Osteoblast (primary cell): Measurements from ENCODE around the gene BPIFB3. TPM values are rescaled to one million over a fixed set of nuclear protein-coding genes. Genes with fewer than 3 reads are reported as not detected.

ENCODE experiments used
- DNase-seq: peaks from one replicate; pipeline ENCODE4 v3.0.0; 2011; ENCODE audit warnings: low spot score, mixed read lengths; ENCODE audit not compliant: insufficient read length; ENCODE audit errors: missing footprints
- H2AFZ ChIP-seq: 2 replicates; pipeline ENCODE4 v1.6.0; 2011; ENCODE audit warnings: mild to moderate bottlenecking, low read length
- H3K27ac ChIP-seq: 2 replicates; pipeline ENCODE4 v1.5.1; 2011; ENCODE audit warnings: mild to moderate bottlenecking, low read depth, low read length, moderate library complexity
- H3K27me3 ChIP-seq: 2 replicates; pipeline ENCODE4 v1.6.0; 2012; ENCODE audit warnings: mild to moderate bottlenecking, control low read depth, inconsistent platforms, low read length, moderate library complexity; ENCODE audit not compliant: insufficient read depth
- H3K36me3 ChIP-seq: 2 replicates; pipeline ENCODE4 v1.5.1; 2011; ENCODE audit warnings: mild to moderate bottlenecking, low read length, control low read depth, moderate library complexity; ENCODE audit not compliant: insufficient read depth
- H3K4me1 ChIP-seq: 2 replicates; pipeline ENCODE4 v1.5.1; 2011; ENCODE audit warnings: mild to moderate bottlenecking, low read length, control low read depth, moderate library complexity; ENCODE audit not compliant: insufficient read depth
- H3K4me2 ChIP-seq: 2 replicates; pipeline ENCODE4 v1.6.0; 2011; ENCODE audit warnings: mild to moderate bottlenecking, low read length; ENCODE audit not compliant: insufficient read depth
- H3K4me3 ChIP-seq: fragments of 200-600 bp; sonication (generic); 3 replicates; pipeline ENCODE4 v1.5.1; 2012; ENCODE audit warnings: mild to moderate bottlenecking, low read length, inconsistent platforms; ENCODE audit not compliant: insufficient read depth
- H3K79me2 ChIP-seq: 2 replicates; pipeline ENCODE4 v1.6.0; 2012; ENCODE audit warnings: mild to moderate bottlenecking, low read length, control low read depth, inconsistent platforms; ENCODE audit not compliant: insufficient read depth
- H3K9me3 ChIP-seq: 2 replicates; pipeline ENCODE4 v1.5.1; 2011; ENCODE audit warnings: low read depth, low read length, control low read depth
- H4K20me1 ChIP-seq: 2 replicates; pipeline ENCODE4 v1.6.0; 2012; ENCODE audit warnings: mild to moderate bottlenecking, low read length, control low read depth; ENCODE audit not compliant: insufficient read depth
- total RNA-seq: library from RNA; depleted of rRNA; stranded (reverse); fragments of >200 nt; gene quantifications from 2 replicates; pipeline ENCODE4 v1.2.3, GENCODE V29; 2012
- TF ChIP-seq, protein P1 (sequence below): IDR thresholded peaks from 2 replicates; pipeline ENCODE4 v1.5.1; 2011; ENCODE audit warnings: mild to moderate bottlenecking, low read depth, low read length, moderate library complexity; ENCODE audit errors: extremely low read depth

The BPIFB3 gene, protein sequence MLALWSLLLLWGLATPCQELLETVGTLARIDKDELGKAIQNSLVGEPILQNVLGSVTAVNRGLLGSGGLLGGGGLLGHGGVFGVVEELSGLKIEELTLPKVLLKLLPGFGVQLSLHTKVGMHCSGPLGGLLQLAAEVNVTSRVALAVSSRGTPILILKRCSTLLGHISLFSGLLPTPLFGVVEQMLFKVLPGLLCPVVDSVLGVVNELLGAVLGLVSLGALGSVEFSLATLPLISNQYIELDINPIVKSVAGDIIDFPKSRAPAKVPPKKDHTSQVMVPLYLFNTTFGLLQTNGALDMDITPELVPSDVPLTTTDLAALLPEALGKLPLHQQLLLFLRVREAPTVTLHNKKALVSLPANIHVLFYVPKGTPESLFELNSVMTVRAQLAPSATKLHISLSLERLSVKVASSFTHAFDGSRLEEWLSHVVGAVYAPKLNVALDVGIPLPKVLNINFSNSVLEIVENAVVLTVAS
- not detected in 2 replicates for total RNA-seq

DNA sequence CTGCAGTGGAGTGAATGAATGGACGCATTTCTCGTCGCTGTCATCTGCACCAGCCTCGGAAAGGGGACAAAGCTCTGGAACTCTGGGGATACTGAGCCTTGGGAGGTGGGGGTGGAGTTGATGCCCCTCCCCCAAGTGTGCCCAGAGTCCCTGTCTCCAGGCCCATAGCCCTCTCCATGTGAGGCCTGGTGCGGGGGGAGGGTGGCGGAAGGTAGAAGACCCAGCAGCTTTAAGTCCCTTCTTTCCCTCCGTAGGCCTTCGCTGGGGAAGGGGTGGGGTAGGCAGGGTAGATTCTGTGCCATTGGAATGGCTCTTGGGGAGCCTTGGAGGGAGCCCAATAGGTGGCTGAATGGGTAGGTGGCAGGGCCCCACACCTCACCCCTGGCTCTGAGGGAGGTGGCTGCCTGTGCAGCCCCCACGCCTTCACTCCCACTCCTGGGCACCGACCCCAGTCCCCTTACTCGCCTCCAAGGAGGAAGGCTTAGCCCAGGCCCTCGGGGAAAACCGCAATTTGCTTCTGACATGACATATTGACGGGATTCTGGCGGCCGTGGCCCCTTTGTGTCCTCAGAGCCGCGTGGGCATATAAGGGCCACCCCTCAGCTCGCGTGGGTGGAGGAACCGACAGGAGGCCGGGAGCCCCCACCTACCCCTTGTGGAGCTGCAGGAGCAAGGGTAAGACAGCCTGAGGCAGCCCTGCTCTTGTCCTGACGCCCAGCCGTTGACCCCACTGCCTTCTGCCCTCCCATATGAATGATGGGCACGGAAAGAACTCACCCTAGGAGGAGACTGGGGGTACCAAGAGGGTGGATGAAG is at the start of gene BPIFB3:
Gene BPIFB3 (plus strand): TSS at position 613 of the 816 bp plus-strand sequence. CDS start 1,533 bp downstream, outside the sequence.
- Histone ChIP-seq H2AFZ (no peak within 1 kb of the TSS), H3K79me2 (no peaks in the 10 kb centered on the region), H4K20me1 (no peaks in the 10 kb centered on the region), H3K36me3 (no peaks in the 10 kb centered on the region), H3K4me3 (no peak within 1 kb of the TSS), H3K27ac (no peak within 1 kb of the TSS), H3K4me1 (no peaks in the 10 kb centered on the region), H3K4me2 (no peak within 1 kb of the TSS), H3K9me3 (no peaks in the 10 kb centered on the region), H3K27me3 (no peaks in the 10 kb centered on the region)
- no peak for DNase-seq
- TF ChIP-seq, protein P1, sequence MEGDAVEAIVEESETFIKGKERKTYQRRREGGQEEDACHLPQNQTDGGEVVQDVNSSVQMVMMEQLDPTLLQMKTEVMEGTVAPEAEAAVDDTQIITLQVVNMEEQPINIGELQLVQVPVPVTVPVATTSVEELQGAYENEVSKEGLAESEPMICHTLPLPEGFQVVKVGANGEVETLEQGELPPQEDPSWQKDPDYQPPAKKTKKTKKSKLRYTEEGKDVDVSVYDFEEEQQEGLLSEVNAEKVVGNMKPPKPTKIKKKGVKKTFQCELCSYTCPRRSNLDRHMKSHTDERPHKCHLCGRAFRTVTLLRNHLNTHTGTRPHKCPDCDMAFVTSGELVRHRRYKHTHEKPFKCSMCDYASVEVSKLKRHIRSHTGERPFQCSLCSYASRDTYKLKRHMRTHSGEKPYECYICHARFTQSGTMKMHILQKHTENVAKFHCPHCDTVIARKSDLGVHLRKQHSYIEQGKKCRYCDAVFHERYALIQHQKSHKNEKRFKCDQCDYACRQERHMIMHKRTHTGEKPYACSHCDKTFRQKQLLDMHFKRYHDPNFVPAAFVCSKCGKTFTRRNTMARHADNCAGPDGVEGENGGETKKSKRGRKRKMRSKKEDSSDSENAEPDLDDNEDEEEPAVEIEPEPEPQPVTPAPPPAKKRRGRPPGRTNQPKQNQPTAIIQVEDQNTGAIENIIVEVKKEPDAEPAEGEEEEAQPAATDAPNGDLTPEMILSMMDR = no peak

DNA sequence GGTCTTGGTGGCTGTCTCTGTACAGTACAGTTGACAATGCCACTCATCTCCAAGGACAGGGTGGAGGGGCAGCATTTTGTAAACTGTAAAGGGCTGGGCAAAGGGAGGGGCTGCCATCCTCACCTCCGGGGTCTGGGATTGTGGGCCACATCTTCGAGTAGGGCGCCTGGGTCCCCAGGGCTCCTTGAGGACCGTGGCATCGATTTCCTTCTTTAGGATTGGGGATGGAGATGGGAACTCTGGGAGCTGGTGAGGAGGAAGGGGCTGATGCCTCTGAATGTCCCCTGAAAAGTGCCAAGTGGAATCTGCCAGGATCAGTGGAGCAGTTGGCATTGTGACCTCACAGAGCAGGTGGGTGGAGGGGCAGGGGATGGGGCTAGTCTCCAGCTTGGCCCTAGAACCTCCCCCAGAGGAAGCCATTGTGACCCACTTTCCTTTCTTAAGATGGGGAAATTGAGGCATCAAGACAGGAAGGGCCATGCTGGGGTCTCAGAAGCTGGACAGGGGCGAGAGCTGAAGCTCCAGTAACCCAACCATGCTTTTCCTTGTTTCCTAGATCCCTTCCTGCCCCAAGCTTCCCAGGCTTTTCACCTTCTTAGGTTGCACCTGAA is 49.5 kb upstream of the BPIFB3 start, which contains the start of gene SUN5:
Gene SUN5 (minus strand): TSS at position 293 of the 611 bp plus-strand sequence. CDS start 93 bp downstream, at position 200.
- TF ChIP-seq, protein P1 = no peak
- no peak within 1 kb of the TSS for H3K4me2 ChIP-seq
- no peak within 1 kb of the TSS for H2AFZ ChIP-seq
- no peaks in the 10 kb centered on the region for H3K9me3 ChIP-seq
- no peak within 1 kb of the TSS for H3K4me3 ChIP-seq
- no peaks in the 10 kb centered on the region for H4K20me1 ChIP-seq
- H3K27ac ChIP-seq = no peak within 1 kb of the TSS
- H3K4me1 ChIP-seq = no peaks in the 10 kb centered on the region
- H3K36me3 ChIP-seq = no peaks in the 10 kb centered on the region
- peak; percentile 64 for DNase-seq
- H3K27me3 ChIP-seq = peaks cover 2% of the 10 kb centered on the region
- no peaks in the 10 kb centered on the region for H3K79me2 ChIP-seq

DNA sequence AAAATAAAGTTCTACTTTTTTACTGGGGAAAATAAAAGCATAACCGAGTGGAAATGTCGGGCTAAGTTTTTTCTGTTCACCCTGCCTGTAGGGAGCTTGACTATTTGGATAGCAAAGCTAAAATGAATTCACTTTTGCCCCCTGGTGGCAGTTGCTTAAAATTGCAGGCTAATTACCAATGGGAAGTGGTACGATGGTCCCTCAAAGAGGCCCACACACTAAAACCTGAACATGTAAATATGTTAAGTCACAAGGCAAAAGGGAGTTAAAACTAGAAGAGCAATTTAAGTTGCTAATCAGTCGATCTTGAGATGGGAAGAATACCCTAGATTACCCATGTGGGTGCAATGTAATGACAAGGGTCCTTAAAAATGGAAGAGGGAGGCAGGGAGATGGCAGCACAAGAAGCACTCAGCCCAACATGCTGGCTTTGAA is 48.6 kb upstream of the BPIFB3 start:
- Histone ChIP-seq H3K9me3 (no peaks in the 10 kb centered on the region), H4K20me1 (no peaks in the 10 kb centered on the region), H3K79me2 (no peaks in the 10 kb centered on the region), H2AFZ (no peak overlapping the region), H3K36me3 (no peaks in the 10 kb centered on the region), H3K27ac (no peak overlapping the region), H3K4me2 (no peak overlapping the region), H3K4me3 (no peak overlapping the region), H3K4me1 (no peaks in the 10 kb centered on the region), H3K27me3 (peaks cover 2% of the 10 kb centered on the region)
- TF ChIP-seq, protein P1 = peak; percentile 39
- DNase-seq = peak; percentile 43
